GM21723 (cell line): ENCODE results near the gene RABEP2.

Experiments used
- ATAC-seq: cut with Tn5 transposase; IDR thresholded peaks from one replicate; pipeline ENCODE4 v1.9.1; 2021; ENCODE audit warnings: mild to moderate bottlenecking, moderate library complexity; ENCODE audit not compliant: unreplicated experiment

Gene RABEP2

DNA sequence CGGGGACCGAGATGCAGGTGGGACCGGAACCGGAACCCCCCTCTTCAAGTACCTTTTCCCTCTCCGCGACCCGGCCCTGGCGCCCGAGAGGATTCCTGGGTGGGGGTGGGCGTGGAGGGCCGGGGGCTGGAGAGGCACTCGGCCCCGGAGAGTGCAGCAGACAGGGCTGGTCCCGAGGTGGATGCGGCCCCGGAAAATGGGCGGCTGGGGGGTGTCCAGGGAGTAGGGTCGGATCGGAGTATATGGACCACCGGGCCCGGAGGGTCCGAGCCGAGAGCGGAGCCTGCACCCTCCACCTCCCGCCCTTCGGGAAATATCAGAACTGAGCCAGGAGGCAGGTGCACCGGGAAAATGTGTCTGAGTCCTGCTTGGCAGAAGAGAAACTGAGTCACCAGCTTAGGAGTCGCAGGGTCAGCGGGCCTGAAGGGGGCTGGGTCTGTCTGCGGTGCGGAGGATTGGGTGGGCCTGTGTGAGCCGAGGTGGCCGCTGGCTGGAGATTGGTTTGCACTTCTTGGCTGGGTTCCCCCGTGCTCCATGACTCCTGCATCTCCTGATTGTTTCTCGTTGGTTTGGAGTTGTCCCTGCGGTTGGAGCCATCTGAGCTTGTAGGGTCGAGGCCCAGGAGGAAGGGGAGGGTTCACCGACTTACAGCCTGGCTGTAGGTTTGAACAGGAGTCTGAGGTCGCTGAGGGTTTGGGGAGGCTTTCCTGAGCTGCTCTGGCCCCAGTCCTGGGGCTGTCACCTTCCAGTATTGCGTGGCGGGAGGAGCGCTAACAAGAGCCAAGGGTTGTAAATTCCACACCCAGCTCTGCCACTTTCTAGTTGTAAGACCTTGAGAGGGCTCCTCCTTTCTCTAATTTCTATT is 60.9 kb downstream of the RABEP2 start:
- ATAC-seq: no peak

DNA sequence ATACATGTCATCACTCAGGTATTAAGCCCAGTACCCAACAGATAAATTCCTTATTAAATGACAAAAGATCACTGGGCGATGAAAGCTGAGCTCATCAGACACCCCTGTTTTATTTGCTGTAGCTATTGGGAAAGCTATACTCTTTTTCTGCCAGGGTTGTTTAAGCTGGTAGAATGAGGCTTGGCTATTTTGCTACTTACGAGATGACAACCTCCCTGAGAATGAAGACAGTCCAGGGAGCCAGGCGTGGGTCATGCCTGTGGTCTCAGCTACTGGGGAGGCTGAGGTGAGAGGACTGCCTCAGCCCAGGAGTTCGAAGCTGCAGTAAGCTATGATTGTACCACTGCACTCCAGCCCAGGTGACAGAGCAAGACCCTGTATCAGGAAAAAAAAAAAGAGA is 65.7 kb downstream of the RABEP2 start:
- ATAC-seq: no peak

DNA sequence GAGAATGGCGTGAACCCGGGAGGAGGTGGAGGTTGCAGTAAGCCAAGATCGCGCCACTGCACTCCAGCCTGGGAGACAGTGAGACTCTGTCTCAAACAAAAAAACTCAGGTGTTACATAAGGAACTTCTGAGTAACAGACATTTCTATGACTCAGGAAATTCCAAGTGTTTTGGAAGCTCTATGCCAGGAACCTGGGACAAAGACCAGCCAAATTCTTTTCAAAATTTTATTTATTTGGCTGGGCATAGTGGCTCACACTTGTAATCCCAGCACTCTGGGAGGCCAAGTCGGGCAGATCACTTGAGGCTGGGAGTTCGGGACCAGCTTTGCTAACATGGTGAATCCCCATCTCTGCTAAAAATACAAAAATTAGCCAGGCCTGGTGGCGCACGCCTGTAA is 66.6 kb downstream of the RABEP2 start:
- no peak for ATAC-seq
